PC-3 (cell line): ENCODE results near the gene PTPRN2.

Experiments used
- CTCF ChIP-seq: fragments of 300-600 bp; sonication (generic); conservative IDR thresholded peaks from 2 replicates; pipeline ENCODE4 v1.5.1; 2017; ENCODE audit warnings: antibody characterized with exemption, low read depth, mild to moderate bottlenecking, low read length
- EZH2 ChIP-seq: fragments of 300-600 bp; sonication (generic); IDR thresholded peaks from one replicate; pipeline ENCODE4 v1.6.1; 2017; ENCODE audit warnings: antibody characterized with exemption, mild to moderate bottlenecking, low read length; ENCODE audit not compliant: unreplicated experiment
- EZH2phosphoT487 ChIP-seq: fragments of 300-600 bp; sonication (generic); IDR thresholded peaks from 2 replicates; pipeline ENCODE4 v1.6.1; 2018; ENCODE audit warnings: mild to moderate bottlenecking, antibody characterized with exemption, low read length, borderline replicate concordance

GRCh38 chr7:157816086-157816485 lies 771.5 kb downstream of the PTPRN2 start:
- TF ChIP-seq CTCF (no peak), EZH2phosphoT487 (no peak), EZH2 (no peak)
